Measurements from ENCODE around the gene HTT.

GRCh38 chr4:3198906-3199305 lies 124.4 kb downstream of the HTT start:
- TF ChIP-seq CTCF (IDR thresholded peaks at IDR 0.05) (no peak), EP300 (IDR thresholded peaks at IDR 0.05) (no peak)
